ENCODE results near the gene UNC5B.

UNC5B gene

GRCh38 chr10:71223347-71224058 lies 11.1 kb downstream of the UNC5B start:
- DNase-seq (ENCODE audit: low read depth in 3 of 3) = no peak

GRCh38 chr10:71225291-71226058 lies 13.1 kb downstream of the UNC5B start:
- DNase-seq (ENCODE audit: low read depth in 3 of 3) = no peak

GRCh38 chr10:71228875-71229675 lies 16.7 kb downstream of the UNC5B start:
- no peak for DNase-seq (ENCODE audit: low read depth in 3 of 3)

GRCh38 chr10:71229726-71230655 lies 17.6 kb downstream of the UNC5B start:
- no peak for DNase-seq (ENCODE audit: low read depth in 3 of 3)

GRCh38 chr10:71230656-71231025 lies 18.3 kb downstream of the UNC5B start:
- no peak for DNase-seq (ENCODE audit: low read depth in 3 of 3)

GRCh38 chr10:71231206-71231605 lies 18.8 kb downstream of the UNC5B start:
- DNase-seq (ENCODE audit: low read depth in 3 of 3) = no peak

GRCh38 chr10:71232089-71232998 lies 20.0 kb downstream of the UNC5B start:
- no peak for DNase-seq (ENCODE audit: low read depth in 3 of 3)

GRCh38 chr10:71233482-71233892 lies 21.1 kb downstream of the UNC5B start:
- no peak for DNase-seq (ENCODE audit: low read depth in 3 of 3)

GRCh38 chr10:71234004-71234894 lies 21.9 kb downstream of the UNC5B start:
- no peak for DNase-seq (ENCODE audit: low read depth in 3 of 3)

GRCh38 chr10:71234970-71235685 lies 22.8 kb downstream of the UNC5B start:
- DNase-seq (ENCODE audit: low read depth in 3 of 3) = no peak

- DNase-seq (ENCODE audit: low read depth in 3 of 3) = no peak
Measured at GRCh38 chr10:71235808-71236207, 23.4 kb downstream of the UNC5B start.

GRCh38 chr10:71236286-71236685 lies 23.9 kb downstream of the UNC5B start:
- DNase-seq (ENCODE audit: low read depth in 3 of 3) = no peak

GRCh38 chr10:71236822-71237682 lies 24.7 kb downstream of the UNC5B start:
- DNase-seq (ENCODE audit: low read depth in 3 of 3) = no peak

GRCh38 chr10:71237843-71238623 lies 25.7 kb downstream of the UNC5B start:
- DNase-seq (ENCODE audit: low read depth in 3 of 3) = no peak

- no peak for DNase-seq (ENCODE audit: low read depth in 3 of 3)
Measured at GRCh38 chr10:71238626-71239025, 26.3 kb downstream of the UNC5B start.

GRCh38 chr10:71239131-71239915 lies 27.0 kb downstream of the UNC5B start:
- no peak for DNase-seq (ENCODE audit: low read depth in 3 of 3)
